IPS-18c (cell line): Measurements from ENCODE around the gene KCNIP4.

Experiments used
- H3K4me3 ChIP-seq: 2 replicates; pipeline ENCODE4 v1.7.0; 2013; ENCODE audit warnings: low read depth, mild to moderate bottlenecking, low read length, moderate library complexity; ENCODE audit not compliant: insufficient read depth
- H3K9me3 ChIP-seq: one replicate; pipeline ENCODE4 v1.6.1; 2013; ENCODE audit warnings: mild to moderate bottlenecking, low read length, moderate library complexity; ENCODE audit not compliant: control insufficient read depth, insufficient read depth

The KCNIP4 gene

GRCh38 chr4:21815651-21816377 lies 132.8 kb downstream of the KCNIP4 start:
- no peak overlapping the region for H3K4me3 ChIP-seq
- no peaks in the 10 kb centered on the region for H3K9me3 ChIP-seq

GRCh38 chr4:21811565-21811964 lies 137.0 kb downstream of the KCNIP4 start:
- Histone ChIP-seq H3K4me3 (no peak overlapping the region), H3K9me3 (no peaks in the 10 kb centered on the region)

- Histone ChIP-seq H3K4me3 (no peak overlapping the region), H3K9me3 (no peaks in the 10 kb centered on the region)
These were observed 141.6 kb downstream of the KCNIP4 start for GRCh38 chr4:21806991-21807390.

- Histone ChIP-seq H3K9me3 (no peaks in the 10 kb centered on the region), H3K4me3 (no peak overlapping the region)
These were observed 146.2 kb downstream of the KCNIP4 start for GRCh38 chr4:21802406-21802805.

- no peak overlapping the region for H3K4me3 ChIP-seq
These were observed 146.7 kb downstream of the KCNIP4 start for GRCh38 chr4:21801661-21802385.

GRCh38 chr4:21795091-21795490 lies 153.5 kb downstream of the KCNIP4 start:
- Histone ChIP-seq H3K4me3 (no peak overlapping the region), H3K9me3 (no peaks in the 10 kb centered on the region)

More at GRCh38 chr4:21801661-21802385, 146.7 kb downstream of the KCNIP4 start:
- no peaks in the 10 kb centered on the region for H3K9me3 ChIP-seq

GRCh38 chr4:21792736-21793135 lies 155.8 kb downstream of the KCNIP4 start:
- Histone ChIP-seq H3K4me3 (no peak overlapping the region), H3K9me3 (no peaks in the 10 kb centered on the region)

- Histone ChIP-seq H3K4me3 (no peak overlapping the region), H3K9me3 (no peaks in the 10 kb centered on the region)
These were observed 158.0 kb downstream of the KCNIP4 start for GRCh38 chr4:21790438-21791029.

- H3K4me3 ChIP-seq: no peak overlapping the region
- H3K9me3 ChIP-seq: no peaks in the 10 kb centered on the region
These were observed 168.4 kb downstream of the KCNIP4 start for GRCh38 chr4:21780148-21780547.

- Histone ChIP-seq H3K9me3 (no peaks in the 10 kb centered on the region), H3K4me3 (no peak overlapping the region)
These were observed 169.9 kb downstream of the KCNIP4 start for GRCh38 chr4:21778702-21779101.

- no peaks in the 10 kb centered on the region for H3K9me3 ChIP-seq
- H3K4me3 ChIP-seq: no peak overlapping the region
These were observed 172.9 kb downstream of the KCNIP4 start for GRCh38 chr4:21775703-21776102.

GRCh38 chr4:21769404-21770147 lies 179.0 kb downstream of the KCNIP4 start:
- Histone ChIP-seq H3K4me3 (no peak overlapping the region), H3K9me3 (no peaks in the 10 kb centered on the region)

GRCh38 chr4:21768349-21769310 lies 179.9 kb downstream of the KCNIP4 start:
- no peak overlapping the region for H3K4me3 ChIP-seq
- H3K9me3 ChIP-seq: no peaks in the 10 kb centered on the region

GRCh38 chr4:21765810-21766407 lies 182.7 kb downstream of the KCNIP4 start:
- Histone ChIP-seq H3K4me3 (no peak overlapping the region), H3K9me3 (no peaks in the 10 kb centered on the region)

- Histone ChIP-seq H3K4me3 (no peak overlapping the region), H3K9me3 (no peaks in the 10 kb centered on the region)
These were observed 184.7 kb downstream of the KCNIP4 start for GRCh38 chr4:21763855-21764254.

GRCh38 chr4:21757248-21757647 lies 191.3 kb downstream of the KCNIP4 start:
- Histone ChIP-seq H3K4me3 (no peak overlapping the region), H3K9me3 (no peaks in the 10 kb centered on the region)
